ENCODE results near the gene PHYHD1. TPM values are rescaled to one million over a fixed set of nuclear protein-coding genes. Genes with fewer than 3 reads are reported as not detected.

The PHYHD1 gene
- 0.12 TPM in 1 of 2 replicates, not detected in the other for polyA plus RNA-seq (2011; rRNA removed)
- polyA plus RNA-seq (2012; cell fraction: cytosol; rRNA removed), result 0.05 and 0.06 TPM in 2 replicates
- 0.28 TPM in 1 of 2 replicates, not detected in the other for polyA plus RNA-seq (2012; cell fraction: nucleus; rRNA removed)
- 0.12 TPM in 1 of 3 replicates, not detected in the others for polyA plus RNA-seq (2017; fragmentation: RNase III; extraction: RNeasy Plus Mini Kit Qiagen cat#74134 plus additional on column Dnase treatment)
- not detected in 2 replicates for polyA minus RNA-seq (2011; rRNA and poly(A)+ RNA removed)

- H3K4me1 ChIP-seq, result peaks cover 48% of the 10 kb centered on the region
- peak within 1 kb of the TSS; percentile 60 to 62; a peak in 4 of 6 replicates for H3K27ac ChIP-seq
- TF ChIP-seq BHLHE40 (IDR thresholded peaks at IDR 0.05; ENCODE audit: low read depth, low read length) (no peak), CHD4 (IDR thresholded peaks at IDR 0.05; ENCODE audit: borderline replicate concordance) (no peak), SREBF2 (IDR thresholded peaks at IDR 0.05) (no peak), EHMT2 (IDR thresholded peaks at IDR 0.05; ENCODE audit: low read depth) (no peak), CBX2 (IDR thresholded peaks at IDR 0.05; ENCODE audit: borderline replicate concordance, low read depth) (no peak), HMGXB4 (CRISPR knock-in tag; IDR thresholded peaks at IDR 0.05; ENCODE audit: borderline replicate concordance) (no peak), RCOR1 (IDR thresholded peaks at IDR 0.05; ENCODE audit: low read depth, low read length) (no peak), JUN (IDR thresholded peaks at IDR 0.05) (no peak), MAZ (IDR thresholded peaks at IDR 0.05; ENCODE audit: borderline replicate concordance, low read depth, low read length) (no peak), EP300 (IDR thresholded peaks at IDR 0.05) (no peak), CTCF (IDR thresholded peaks at IDR 0.05) (no peak), ELK1 (IDR thresholded peaks at IDR 0.05; ENCODE audit: low read depth, low read length) (no peak), NPAS2 (CRISPR knock-in tag; IDR thresholded peaks at IDR 0.05; ENCODE audit: borderline replicate concordance) (no peak), FOSL2 (IDR thresholded peaks at IDR 0.05) (no peak), FOSL2 (CRISPR knock-in tag; IDR thresholded peaks at IDR 0.05) (no peak), ATOH8 (CRISPR knock-in tag; IDR thresholded peaks at IDR 0.05; ENCODE audit: low read depth) (no peak), MAFK (IDR thresholded peaks at IDR 0.05; ENCODE audit: partially characterized antibody) (no peak), ESRRA (IDR thresholded peaks at IDR 0.05; ENCODE audit: borderline replicate concordance, low read length) (no peak), PHF8 (IDR thresholded peaks at IDR 0.05; ENCODE audit: borderline replicate concordance, low read depth) (no peak), CEBPB (IDR thresholded peaks at IDR 0.05) (no peak), BCL3 (IDR thresholded peaks at IDR 0.05) (no peak)
- H3K4me3 ChIP-seq, result no peak within 1 kb of the TSS
- H3K9me3 ChIP-seq, result no peaks in the 10 kb centered on the region
- no peak; a peak in 1 of 6 replicates for ATAC-seq
- DNase-seq (ENCODE audit: low read depth in 1 of 2, low spot score in 1 of 2), result no peak
- POLR2A ChIA-PET, result no interaction called here
- 79% methylated on average over 12 of the region's 13 CpGs for WGBS (ENCODE audit: missing lambda C conversion rate)
- no peak for FAIRE-seq
- CTCF ChIA-PET, result interaction anchor here (0.6 to 14.3 kb wide), 8 partner anchors 8 to 217 kb away, joined by 3 to 244 read pairs (median 3); no protein-coding TSS in a partner anchor
- no peak within 1 kb of the TSS; the same call in 2 of the 3 replicates for H3K4me2 ChIP-seq
Measured at GRCh38 chr9:128920381-128921058, at the start of gene PHYHD1. Gene PHYHD1, plus strand, starts transcription at chr9:128920982. Its CDS starts 1,342 bp downstream, at chr9:128922324.

All from A549 (cell line).